ENCODE results near the gene WDR81. TPM values are rescaled to one million over a fixed set of nuclear protein-coding genes. Genes with fewer than 3 reads are reported as not detected.

Gene WDR81
- total RNA-seq, 4 donors from 2014 or later, result 37.1 to 83.3 (median 59.2) TPM

GRCh38 chr17:1731194-1731506 is 6.6 kb downstream of the WDR81 start:
- peaks cover 0 to 25% (median 7%) of the 10 kb centered on the region in 4 donors for H3K4me1 ChIP-seq
- H3K27me3 ChIP-seq, result no peaks in the 10 kb centered on the region
- H3K4me3 ChIP-seq, result no peak overlapping the region
- no peak for TF ChIP-seq CTCF (IDR thresholded peaks at IDR 0.05)
- TF ChIP-seq POLR2A (IDR thresholded peaks at IDR 0.05), result no peak
- no peak for DNase-seq
- H3K9me3 ChIP-seq, result no peaks in the 10 kb centered on the region
- peaks cover 0 to 66% (median 0%) of the 10 kb centered on the region in 3 donors for H3K36me3 ChIP-seq
- H3K27ac ChIP-seq, result peak overlapping the region; percentile 73 to 93 (median 88)

GRCh38 chr17:1732241-1732832 is 7.8 kb downstream of the WDR81 start:
- TF ChIP-seq POLR2A (IDR thresholded peaks at IDR 0.05) (no peak), CTCF (IDR thresholded peaks at IDR 0.05) (no peak)
- DNase-seq, result no peak
- Histone ChIP-seq H3K4me3 (no peak overlapping the region), H3K9me3 (no peaks in the 10 kb centered on the region), H3K4me1 (peaks cover 0 to 30% (median 6%) of the 10 kb centered on the region in 4 donors), H3K27ac (peak overlapping the region in 1 of 4 donors; percentile 55), H3K27me3 (no peaks in the 10 kb centered on the region), H3K36me3 (peaks cover 0 to 58% (median 0%) of the 10 kb centered on the region in 3 donors)

GRCh38 chr17:1732833-1733321 is 8.4 kb downstream of the WDR81 start:
- Histone ChIP-seq H3K4me1 (peaks cover 0 to 30% (median 5%) of the 10 kb centered on the region in 4 donors), H3K27ac (peak overlapping the region in 1 of 4 donors; percentile 55), H3K36me3 (peaks cover 0 to 58% (median 0%) of the 10 kb centered on the region in 3 donors), H3K9me3 (no peaks in the 10 kb centered on the region), H3K4me3 (no peak overlapping the region), H3K27me3 (no peaks in the 10 kb centered on the region)
- TF ChIP-seq POLR2A (IDR thresholded peaks at IDR 0.05), result no peak
- no peak for TF ChIP-seq CTCF (IDR thresholded peaks at IDR 0.05)
- peak in 1 of 3 donors; percentile 48 for DNase-seq

GRCh38 chr17:1733759-1734158 is 9.3 kb downstream of the WDR81 start:
- peak overlapping the region in 1 of 4 donors; percentile 55 for H3K27ac ChIP-seq

GRCh38 chr17:1735418-1735817 is 10.9 kb downstream of the WDR81 start:
- peak overlapping the region in 2 of 4 donors; percentile 58 to 61 for H3K27ac ChIP-seq
- no peaks in the 10 kb centered on the region for H3K27me3 ChIP-seq
- no peaks in the 10 kb centered on the region for H3K9me3 ChIP-seq
- DNase-seq, result no peak
- TF ChIP-seq CTCF (IDR thresholded peaks at IDR 0.05) (no peak), POLR2A (IDR thresholded peaks at IDR 0.05) (no peak)
- H3K4me3 ChIP-seq, result no peak overlapping the region
- H3K4me1 ChIP-seq, result peaks cover 0 to 27% (median 3%) of the 10 kb centered on the region in 4 donors
- H3K36me3 ChIP-seq, result peaks cover 0 to 47% (median 0%) of the 10 kb centered on the region in 3 donors

More at GRCh38 chr17:1733759-1734158, 9.3 kb downstream of the WDR81 start:
- H3K36me3 ChIP-seq, result peaks cover 0 to 52% (median 0%) of the 10 kb centered on the region in 3 donors
- no peaks in the 10 kb centered on the region for H3K27me3 ChIP-seq
- no peak for DNase-seq
- peaks cover 0 to 30% (median 3%) of the 10 kb centered on the region in 4 donors for H3K4me1 ChIP-seq
- H3K9me3 ChIP-seq, result no peaks in the 10 kb centered on the region
- TF ChIP-seq POLR2A (IDR thresholded peaks at IDR 0.05), result no peak
- H3K4me3 ChIP-seq, result no peak overlapping the region

- Histone ChIP-seq H3K27ac (peak overlapping the region in 3 of 4 donors; percentile 50 to 61 (median 58)), H3K4me1 (peaks cover 0 to 22% (median 3%) of the 10 kb centered on the region in 4 donors), H3K27me3 (no peaks in the 10 kb centered on the region), H3K9me3 (no peaks in the 10 kb centered on the region), H3K4me3 (no peak overlapping the region), H3K36me3 (peaks cover 0 to 47% (median 0%) of the 10 kb centered on the region in 3 donors)
- DNase-seq, result peak in 1 of 3 donors; percentile 53
- no peak for TF ChIP-seq CTCF (IDR thresholded peaks at IDR 0.05)
- no peak for TF ChIP-seq POLR2A (IDR thresholded peaks at IDR 0.05)
These were observed 11.4 kb downstream of the WDR81 start for GRCh38 chr17:1735834-1736347.

Data from Peyer's patch (tissue), 4 donors.